Erythroblast (primary cell): ENCODE measurements around the gene P2RY6.

Source experiments
- GATA1 ChIP-seq: IDR thresholded peaks from 2 replicates; pipeline ENCODE4 v1.6.1; 2011; ENCODE audit warnings: low read depth, mild to moderate bottlenecking, control low read depth, low read length, moderate library complexity
- POLR2A ChIP-seq: IDR thresholded peaks from 2 replicates; pipeline ENCODE4 v1.6.1; 2011; ENCODE audit warnings: mild to moderate bottlenecking, low read length

DNA sequence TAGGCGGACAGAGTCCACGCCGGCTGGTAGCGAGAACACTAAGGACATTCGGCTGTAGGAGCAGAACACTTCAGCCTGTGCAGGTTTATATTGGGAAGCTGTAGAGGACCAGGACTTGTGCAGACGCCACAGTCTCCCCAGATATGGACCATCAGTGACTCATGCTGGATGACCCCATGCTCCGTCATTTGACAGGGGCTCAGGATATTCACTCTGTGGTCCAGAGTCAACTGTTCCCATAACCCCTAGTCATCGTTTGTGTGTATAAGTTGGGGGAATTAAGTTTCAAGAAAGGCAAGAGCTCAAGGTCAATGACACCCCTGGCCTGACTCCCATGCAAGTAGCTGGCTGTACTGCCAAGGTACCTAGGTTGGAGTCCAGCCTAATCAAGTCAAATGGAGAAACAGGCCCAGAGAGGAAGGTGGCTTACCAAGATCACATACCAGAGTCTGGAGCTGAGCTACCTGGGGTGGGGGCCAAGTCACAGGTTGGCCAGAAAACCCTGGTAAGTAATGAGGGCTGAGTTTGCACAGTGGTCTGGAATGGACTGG lies 36.8 kb upstream of the P2RY6 start:
- no peak for TF ChIP-seq POLR2A
- TF ChIP-seq GATA1 = no peak
